Measurements from ENCODE around the gene FSTL1.

The FSTL1 gene

GRCh38 chr3:120443626-120444123 is 7.1 kb downstream of the FSTL1 start:
- Histone ChIP-seq H3K27me3 (ENCODE audit: control insufficient read depth, insufficient read depth, low read length) (no peaks in the 10 kb centered on the region), H3K36me3 (ENCODE audit: control insufficient read depth, insufficient read depth, low read length) (no peaks in the 10 kb centered on the region), H3K27ac (ENCODE audit: low read depth, low read length) (peak overlapping the region; percentile 35), H3K9ac (ENCODE audit: low read length) (no peak overlapping the region), H3K4me1 (ENCODE audit: control insufficient read depth, insufficient read depth, low read length) (peaks cover 62% of the 10 kb centered on the region), H3K4me3 (ENCODE audit: low read length) (no peak overlapping the region)

- Histone ChIP-seq H3K4me1 (ENCODE audit: control insufficient read depth, insufficient read depth, low read length) (peaks cover 62% of the 10 kb centered on the region), H3K27ac (ENCODE audit: low read depth, low read length) (no peak overlapping the region)
Observed at GRCh38 chr3:120442975-120443517, 7.7 kb downstream of the FSTL1 start.

GRCh38 chr3:120441776-120442175 is 9.0 kb downstream of the FSTL1 start:
- Histone ChIP-seq H3K4me1 (ENCODE audit: control insufficient read depth, insufficient read depth, low read length) (peaks cover 63% of the 10 kb centered on the region), H3K27ac (ENCODE audit: low read depth, low read length) (peak overlapping the region; percentile 1), H3K4me3 (ENCODE audit: low read length) (no peak overlapping the region), H3K36me3 (ENCODE audit: control insufficient read depth, insufficient read depth, low read length) (no peaks in the 10 kb centered on the region), H3K27me3 (ENCODE audit: control insufficient read depth, insufficient read depth, low read length) (no peaks in the 10 kb centered on the region), H3K9ac (ENCODE audit: low read length) (no peak overlapping the region)

More at GRCh38 chr3:120442975-120443517, 7.7 kb downstream of the FSTL1 start:
- Histone ChIP-seq H3K36me3 (ENCODE audit: control insufficient read depth, insufficient read depth, low read length) (no peaks in the 10 kb centered on the region), H3K9ac (ENCODE audit: low read length) (no peak overlapping the region), H3K4me3 (ENCODE audit: low read length) (no peak overlapping the region), H3K27me3 (ENCODE audit: control insufficient read depth, insufficient read depth, low read length) (no peaks in the 10 kb centered on the region)

GRCh38 chr3:120440762-120441161 is 10.0 kb downstream of the FSTL1 start:
- Histone ChIP-seq H3K27ac (ENCODE audit: low read depth, low read length) (peak overlapping the region; percentile 38), H3K36me3 (ENCODE audit: control insufficient read depth, insufficient read depth, low read length) (no peaks in the 10 kb centered on the region), H3K27me3 (ENCODE audit: control insufficient read depth, insufficient read depth, low read length) (no peaks in the 10 kb centered on the region), H3K9ac (ENCODE audit: low read length) (no peak overlapping the region), H3K4me1 (ENCODE audit: control insufficient read depth, insufficient read depth, low read length) (peaks cover 66% of the 10 kb centered on the region), H3K4me3 (ENCODE audit: low read length) (no peak overlapping the region)

GRCh38 chr3:120440001-120440703 is 10.6 kb downstream of the FSTL1 start:
- H3K4me1 ChIP-seq (ENCODE audit: control insufficient read depth, insufficient read depth, low read length), result peaks cover 67% of the 10 kb centered on the region
- no peaks in the 10 kb centered on the region for H3K36me3 ChIP-seq (ENCODE audit: control insufficient read depth, insufficient read depth, low read length)
- no peak overlapping the region for H3K4me3 ChIP-seq (ENCODE audit: low read length)
- H3K27me3 ChIP-seq (ENCODE audit: control insufficient read depth, insufficient read depth, low read length), result no peaks in the 10 kb centered on the region
- peak overlapping the region; percentile 58 for H3K27ac ChIP-seq (ENCODE audit: low read depth, low read length)
- H3K9ac ChIP-seq (ENCODE audit: low read length), result no peak overlapping the region

- Histone ChIP-seq H3K4me1 (ENCODE audit: control insufficient read depth, insufficient read depth, low read length) (peaks cover 60% of the 10 kb centered on the region), H3K27me3 (ENCODE audit: control insufficient read depth, insufficient read depth, low read length) (no peaks in the 10 kb centered on the region), H3K27ac (ENCODE audit: low read depth, low read length) (peak overlapping the region; percentile 58), H3K9ac (ENCODE audit: low read length) (no peak overlapping the region), H3K36me3 (ENCODE audit: control insufficient read depth, insufficient read depth, low read length) (no peaks in the 10 kb centered on the region), H3K4me3 (ENCODE audit: low read length) (peak overlapping the region; percentile 10)
Observed at GRCh38 chr3:120438665-120439370, 12.0 kb downstream of the FSTL1 start.

- Histone ChIP-seq H3K27ac (ENCODE audit: low read depth, low read length) (peak overlapping the region; percentile 58), H3K9ac (ENCODE audit: low read length) (no peak overlapping the region), H3K27me3 (ENCODE audit: control insufficient read depth, insufficient read depth, low read length) (no peaks in the 10 kb centered on the region), H3K4me1 (ENCODE audit: control insufficient read depth, insufficient read depth, low read length) (peaks cover 61% of the 10 kb centered on the region), H3K36me3 (ENCODE audit: control insufficient read depth, insufficient read depth, low read length) (no peaks in the 10 kb centered on the region), H3K4me3 (ENCODE audit: low read length) (no peak overlapping the region)
Observed at GRCh38 chr3:120438216-120438615, 12.6 kb downstream of the FSTL1 start.

GRCh38 chr3:120437559-120437958 is 13.2 kb downstream of the FSTL1 start:
- H3K36me3 ChIP-seq (ENCODE audit: control insufficient read depth, insufficient read depth, low read length), result no peaks in the 10 kb centered on the region
- H3K27me3 ChIP-seq (ENCODE audit: control insufficient read depth, insufficient read depth, low read length), result no peaks in the 10 kb centered on the region
- no peak overlapping the region for H3K9ac ChIP-seq (ENCODE audit: low read length)
- H3K4me1 ChIP-seq (ENCODE audit: control insufficient read depth, insufficient read depth, low read length), result peaks cover 67% of the 10 kb centered on the region
- peak overlapping the region; percentile 58 for H3K27ac ChIP-seq (ENCODE audit: low read depth, low read length)
- H3K4me3 ChIP-seq (ENCODE audit: low read length), result no peak overlapping the region

- Histone ChIP-seq H3K27me3 (ENCODE audit: control insufficient read depth, insufficient read depth, low read length) (no peaks in the 10 kb centered on the region), H3K4me3 (ENCODE audit: low read length) (no peak overlapping the region), H3K36me3 (ENCODE audit: control insufficient read depth, insufficient read depth, low read length) (no peaks in the 10 kb centered on the region), H3K27ac (ENCODE audit: low read depth, low read length) (no peak overlapping the region), H3K4me1 (ENCODE audit: control insufficient read depth, insufficient read depth, low read length) (peaks cover 71% of the 10 kb centered on the region), H3K9ac (ENCODE audit: low read length) (no peak overlapping the region)
Observed at GRCh38 chr3:120436523-120437050, 14.2 kb downstream of the FSTL1 start.

- no peaks in the 10 kb centered on the region for H3K36me3 ChIP-seq (ENCODE audit: control insufficient read depth, insufficient read depth, low read length)
- H3K27me3 ChIP-seq (ENCODE audit: control insufficient read depth, insufficient read depth, low read length), result no peaks in the 10 kb centered on the region
- no peak overlapping the region for H3K27ac ChIP-seq (ENCODE audit: low read depth, low read length)
- H3K4me3 ChIP-seq (ENCODE audit: low read length), result no peak overlapping the region
- H3K4me1 ChIP-seq (ENCODE audit: control insufficient read depth, insufficient read depth, low read length), result peaks cover 68% of the 10 kb centered on the region
- no peak overlapping the region for H3K9ac ChIP-seq (ENCODE audit: low read length)
Observed at GRCh38 chr3:120435621-120436020, 15.2 kb downstream of the FSTL1 start.

- peaks cover 65% of the 10 kb centered on the region for H3K4me1 ChIP-seq (ENCODE audit: control insufficient read depth, insufficient read depth, low read length)
- H3K36me3 ChIP-seq (ENCODE audit: control insufficient read depth, insufficient read depth, low read length), result no peaks in the 10 kb centered on the region
- no peak overlapping the region for H3K4me3 ChIP-seq (ENCODE audit: low read length)
- H3K9ac ChIP-seq (ENCODE audit: low read length), result no peak overlapping the region
- H3K27ac ChIP-seq (ENCODE audit: low read depth, low read length), result peak overlapping the region; percentile 23
- no peaks in the 10 kb centered on the region for H3K27me3 ChIP-seq (ENCODE audit: control insufficient read depth, insufficient read depth, low read length)
Observed at GRCh38 chr3:120433662-120434331, 17.0 kb downstream of the FSTL1 start.
